WTC11 (cell line): ENCODE measurements around the gene MLXIP. TPM values are rescaled to one million over a fixed set of nuclear protein-coding genes. Genes with fewer than 3 reads are reported as not detected.

Source experiments
- ATAC-seq: fragments of 200-7000 bp; cut with Tn5 transposase; 2 replicates; pipeline ENCODE4 v1.10.0; 2021; ENCODE audit warnings: mild to moderate bottlenecking, moderate library complexity
- CTCF ChIA-PET: fragments of 300-600 bp; sonication (Branson Sonifier 250); formaldehyde crosslinking; loops from one replicate; lab custom pipeline; 2021; ENCODE audit warnings: antibody characterized with exemption; lab: Charles Lee
- POLR2A ChIA-PET: fragments of 350-600 bp; sonication (Branson Sonifier 250); formaldehyde crosslinking; loops from one replicate; lab custom pipeline; 2021; ENCODE audit warnings: antibody characterized with exemption; lab: Charles Lee
- DNase-seq: peaks from one replicate; pipeline ENCODE4 v3.0.0; 2021; ENCODE audit warnings: low spot score
- H3K27ac Mint-ChIP-seq: 2 replicates; pipeline ENCODE4 v1.8.0; 2021; ENCODE audit warnings: mixed read lengths
- H3K27me3 Mint-ChIP-seq: 2 replicates; pipeline ENCODE4 v1.8.0; 2021; ENCODE audit warnings: low read depth, mild to moderate bottlenecking, moderate library complexity, mixed read lengths
- H3K36me3 Mint-ChIP-seq: 2 replicates; pipeline ENCODE4 v1.8.0; 2021; ENCODE audit warnings: mixed read lengths
- H3K4me1 Mint-ChIP-seq: 2 replicates; pipeline ENCODE4 v1.8.0; 2022; ENCODE audit warnings: mixed read lengths
- H3K4me3 Mint-ChIP-seq: 2 replicates; pipeline ENCODE4 v1.8.0; 2021; ENCODE audit warnings: mild to moderate bottlenecking, moderate library complexity, mixed read lengths
- H3K9me3 Mint-ChIP-seq: 2 replicates; pipeline ENCODE4 v1.8.0; 2021; ENCODE audit warnings: mixed read lengths
- GRHL2 ChIP-seq: fragments of 250-450 bp; sonication (Bioruptor Pico); IDR thresholded peaks from 2 replicates; pipeline ENCODE4 v1.8.0; 2022; ENCODE audit warnings: mild to moderate bottlenecking, moderate library complexity; ENCODE audit not compliant: insufficient replicate concordance, severe bottlenecking
- NFYB ChIP-seq: sonication (generic); formaldehyde crosslinking; conservative IDR thresholded peaks from 2 replicates; pipeline ENCODE4 v1.8.0; 2022; ENCODE audit warnings: low read depth, missing genetic modification reagents
- NR2C2 ChIP-seq: sonication (generic); formaldehyde crosslinking; IDR thresholded peaks from 2 replicates; pipeline ENCODE4 v1.8.0; 2022; ENCODE audit warnings: mild to moderate bottlenecking, missing genetic modification reagents
- NR3C1 ChIP-seq: sonication (generic); formaldehyde crosslinking; conservative IDR thresholded peaks from 2 replicates; pipeline ENCODE4 v1.8.1; 2023; ENCODE audit warnings: low read depth, mild to moderate bottlenecking, missing genetic modification reagents
- SMAD3 ChIP-seq: sonication (generic); formaldehyde crosslinking; IDR thresholded peaks from 2 replicates; pipeline ENCODE4 v1.8.0; 2022; ENCODE audit warnings: missing genetic modification reagents, mild to moderate bottlenecking, borderline replicate concordance
- SMAD4 ChIP-seq: sonication (generic); formaldehyde crosslinking; IDR thresholded peaks from 2 replicates; pipeline ENCODE4 v1.8.0; 2022; ENCODE audit warnings: mild to moderate bottlenecking, missing genetic modification reagents
- TCF7 ChIP-seq: sonication (generic); formaldehyde crosslinking; IDR thresholded peaks from 2 replicates; pipeline ENCODE4 v1.8.0; 2022; ENCODE audit warnings: mild to moderate bottlenecking, low read depth, missing genetic modification reagents, moderate library complexity
- ZNF416 ChIP-seq: fragments of 250-450 bp; sonication (Bioruptor Pico); IDR thresholded peaks from 2 replicates; pipeline ENCODE4 v1.9.0; 2021; ENCODE audit warnings: mild to moderate bottlenecking, inconsistent platforms
- ZNF423 ChIP-seq: fragments of 250-450 bp; sonication (Bioruptor Pico); IDR thresholded peaks from 2 replicates; pipeline ENCODE4 v2.1.2; 2022; ENCODE audit warnings: mild to moderate bottlenecking, moderate library complexity
- total RNA-seq: library from RNA; stranded (reverse); gene quantifications from 3 replicates; pipeline ENCODE4 v1.2.3, GENCODE V29; 2021
- TF ChIP-seq, protein P1 (sequence below): fragments of 250-450 bp; sonication (Bioruptor Pico); IDR thresholded peaks from 2 replicates; pipeline ENCODE4 v1.9.0; 2021; ENCODE audit warnings: mild to moderate bottlenecking
- TF ChIP-seq, protein P2 (sequence below): sonication (generic); formaldehyde crosslinking; IDR thresholded peaks from 2 replicates; pipeline ENCODE4 v1.8.0; 2022; ENCODE audit warnings: mild to moderate bottlenecking, missing genetic modification reagents
- TF ChIP-seq, protein P3 (sequence below): sonication (generic); formaldehyde crosslinking; IDR thresholded peaks from 2 replicates; pipeline ENCODE4 v1.8.1; 2023; ENCODE audit warnings: mild to moderate bottlenecking, moderate library complexity, missing genetic modification reagents
- TF ChIP-seq, protein P4 (sequence below): sonication (generic); formaldehyde crosslinking; IDR thresholded peaks from 2 replicates; pipeline ENCODE4 v1.8.1; 2022; ENCODE audit warnings: missing genetic modification reagents, borderline replicate concordance
- TF ChIP-seq, protein P5 (sequence below): sonication (generic); formaldehyde crosslinking; IDR thresholded peaks from 2 replicates; pipeline ENCODE4 v1.8.1; 2023; ENCODE audit warnings: mild to moderate bottlenecking, missing genetic modification reagents
- TF ChIP-seq, protein P6 (sequence below): sonication (generic); formaldehyde crosslinking; IDR thresholded peaks from 2 replicates; pipeline ENCODE4 v1.8.0; 2023; ENCODE audit warnings: mild to moderate bottlenecking, missing genetic modification reagents

Gene MLXIP
- total RNA-seq, 1 experiment from 2014 or later = 49.4 TPM

DNA sequence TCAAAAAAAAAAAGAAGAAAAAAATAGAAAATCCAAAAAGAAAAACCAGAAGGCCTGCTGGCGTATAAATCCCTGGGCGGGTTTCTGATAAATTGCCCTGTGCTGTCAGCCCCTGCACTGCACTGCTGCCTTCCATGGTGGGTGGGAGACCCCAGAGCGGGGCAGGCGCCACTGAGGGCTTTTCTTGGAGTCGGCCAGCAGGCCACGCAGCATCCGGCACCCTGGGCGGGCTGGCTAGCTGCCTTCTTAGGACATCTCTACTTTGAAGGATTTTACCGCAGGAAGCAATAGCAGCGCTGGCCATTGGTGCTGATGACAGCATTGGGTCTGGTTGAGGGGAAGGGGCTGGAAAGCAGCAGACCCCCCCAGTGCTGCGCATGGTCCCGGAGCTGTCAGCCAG, 66.3 kb downstream of the MLXIP start:
- Mint-ChIP-seq H3K36me3 (peaks cover 40% of the 10 kb centered on the region), H3K27me3 (no peaks in the 10 kb centered on the region; the same call in 1 of the 2 replicates), H3K9me3 (peaks cover 18% of the 10 kb centered on the region), H3K27ac (no peak overlapping the region), H3K4me1 (no peaks in the 10 kb centered on the region), H3K4me3 (no peak overlapping the region)
- TF ChIP-seq NFYB (CRISPR knock-in tag) (no peak), SMAD4 (CRISPR knock-in tag) (no peak), NR3C1 (CRISPR knock-in tag) (no peak), ZNF416 (no peak), ZNF423 (no peak), TCF7 (CRISPR knock-in tag) (no peak), SMAD3 (CRISPR knock-in tag) (no peak)
- TF ChIP-seq, protein P1, sequence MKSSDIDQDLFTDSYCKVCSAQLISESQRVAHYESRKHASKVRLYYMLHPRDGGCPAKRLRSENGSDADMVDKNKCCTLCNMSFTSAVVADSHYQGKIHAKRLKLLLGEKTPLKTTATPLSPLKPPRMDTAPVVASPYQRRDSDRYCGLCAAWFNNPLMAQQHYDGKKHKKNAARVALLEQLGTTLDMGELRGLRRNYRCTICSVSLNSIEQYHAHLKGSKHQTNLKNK (CRISPR knock-in tag) = no peak
- TF ChIP-seq, protein P2, sequence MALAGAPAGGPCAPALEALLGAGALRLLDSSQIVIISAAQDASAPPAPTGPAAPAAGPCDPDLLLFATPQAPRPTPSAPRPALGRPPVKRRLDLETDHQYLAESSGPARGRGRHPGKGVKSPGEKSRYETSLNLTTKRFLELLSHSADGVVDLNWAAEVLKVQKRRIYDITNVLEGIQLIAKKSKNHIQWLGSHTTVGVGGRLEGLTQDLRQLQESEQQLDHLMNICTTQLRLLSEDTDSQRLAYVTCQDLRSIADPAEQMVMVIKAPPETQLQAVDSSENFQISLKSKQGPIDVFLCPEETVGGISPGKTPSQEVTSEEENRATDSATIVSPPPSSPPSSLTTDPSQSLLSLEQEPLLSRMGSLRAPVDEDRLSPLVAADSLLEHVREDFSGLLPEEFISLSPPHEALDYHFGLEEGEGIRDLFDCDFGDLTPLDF = no peak
- TF ChIP-seq, protein P3, sequence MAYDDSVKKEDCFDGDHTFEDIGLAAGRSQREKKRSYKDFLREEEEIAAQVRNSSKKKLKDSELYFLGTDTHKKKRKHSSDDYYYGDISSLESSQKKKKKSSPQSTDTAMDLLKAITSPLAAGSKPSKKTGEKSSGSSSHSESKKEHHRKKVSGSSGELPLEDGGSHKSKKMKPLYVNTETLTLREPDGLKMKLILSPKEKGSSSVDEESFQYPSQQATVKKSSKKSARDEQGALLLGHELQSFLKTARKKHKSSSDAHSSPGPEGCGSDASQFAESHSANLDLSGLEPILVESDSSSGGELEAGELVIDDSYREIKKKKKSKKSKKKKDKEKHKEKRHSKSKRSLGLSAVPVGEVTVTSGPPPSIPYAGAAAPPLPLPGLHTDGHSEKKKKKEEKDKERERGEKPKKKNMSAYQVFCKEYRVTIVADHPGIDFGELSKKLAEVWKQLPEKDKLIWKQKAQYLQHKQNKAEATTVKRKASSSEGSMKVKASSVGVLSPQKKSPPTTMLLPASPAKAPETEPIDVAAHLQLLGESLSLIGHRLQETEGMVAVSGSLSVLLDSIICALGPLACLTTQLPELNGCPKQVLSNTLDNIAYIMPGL (CRISPR knock-in tag) = no peak
- TF ChIP-seq, protein P4, sequence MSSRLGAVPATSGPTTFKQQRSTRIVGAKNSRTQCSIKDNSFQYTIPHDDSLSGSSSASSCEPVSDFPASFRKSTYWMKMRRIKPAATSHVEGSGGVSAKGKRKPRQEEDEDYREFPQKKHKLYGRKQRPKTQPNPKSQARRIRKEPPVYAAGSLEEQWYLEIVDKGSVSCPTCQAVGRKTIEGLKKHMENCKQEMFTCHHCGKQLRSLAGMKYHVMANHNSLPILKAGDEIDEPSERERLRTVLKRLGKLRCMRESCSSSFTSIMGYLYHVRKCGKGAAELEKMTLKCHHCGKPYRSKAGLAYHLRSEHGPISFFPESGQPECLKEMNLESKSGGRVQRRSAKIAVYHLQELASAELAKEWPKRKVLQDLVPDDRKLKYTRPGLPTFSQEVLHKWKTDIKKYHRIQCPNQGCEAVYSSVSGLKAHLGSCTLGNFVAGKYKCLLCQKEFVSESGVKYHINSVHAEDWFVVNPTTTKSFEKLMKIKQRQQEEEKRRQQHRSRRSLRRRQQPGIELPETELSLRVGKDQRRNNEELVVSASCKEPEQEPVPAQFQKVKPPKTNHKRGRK (CRISPR knock-in tag) = no peak
- TF ChIP-seq, protein P5, sequence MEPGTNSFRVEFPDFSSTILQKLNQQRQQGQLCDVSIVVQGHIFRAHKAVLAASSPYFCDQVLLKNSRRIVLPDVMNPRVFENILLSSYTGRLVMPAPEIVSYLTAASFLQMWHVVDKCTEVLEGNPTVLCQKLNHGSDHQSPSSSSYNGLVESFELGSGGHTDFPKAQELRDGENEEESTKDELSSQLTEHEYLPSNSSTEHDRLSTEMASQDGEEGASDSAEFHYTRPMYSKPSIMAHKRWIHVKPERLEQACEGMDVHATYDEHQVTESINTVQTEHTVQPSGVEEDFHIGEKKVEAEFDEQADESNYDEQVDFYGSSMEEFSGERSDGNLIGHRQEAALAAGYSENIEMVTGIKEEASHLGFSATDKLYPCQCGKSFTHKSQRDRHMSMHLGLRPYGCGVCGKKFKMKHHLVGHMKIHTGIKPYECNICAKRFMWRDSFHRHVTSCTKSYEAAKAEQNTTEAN (CRISPR knock-in tag) = no peak
- ChIA-PET CTCF (interaction anchor here (1.7 kb wide), 1 partner anchor 13 kb away, joined by 5 read pairs; no protein-coding TSS in a partner anchor), POLR2A (no interaction called here)
- ATAC-seq (no peak), DNase-seq (no peak)

DNA sequence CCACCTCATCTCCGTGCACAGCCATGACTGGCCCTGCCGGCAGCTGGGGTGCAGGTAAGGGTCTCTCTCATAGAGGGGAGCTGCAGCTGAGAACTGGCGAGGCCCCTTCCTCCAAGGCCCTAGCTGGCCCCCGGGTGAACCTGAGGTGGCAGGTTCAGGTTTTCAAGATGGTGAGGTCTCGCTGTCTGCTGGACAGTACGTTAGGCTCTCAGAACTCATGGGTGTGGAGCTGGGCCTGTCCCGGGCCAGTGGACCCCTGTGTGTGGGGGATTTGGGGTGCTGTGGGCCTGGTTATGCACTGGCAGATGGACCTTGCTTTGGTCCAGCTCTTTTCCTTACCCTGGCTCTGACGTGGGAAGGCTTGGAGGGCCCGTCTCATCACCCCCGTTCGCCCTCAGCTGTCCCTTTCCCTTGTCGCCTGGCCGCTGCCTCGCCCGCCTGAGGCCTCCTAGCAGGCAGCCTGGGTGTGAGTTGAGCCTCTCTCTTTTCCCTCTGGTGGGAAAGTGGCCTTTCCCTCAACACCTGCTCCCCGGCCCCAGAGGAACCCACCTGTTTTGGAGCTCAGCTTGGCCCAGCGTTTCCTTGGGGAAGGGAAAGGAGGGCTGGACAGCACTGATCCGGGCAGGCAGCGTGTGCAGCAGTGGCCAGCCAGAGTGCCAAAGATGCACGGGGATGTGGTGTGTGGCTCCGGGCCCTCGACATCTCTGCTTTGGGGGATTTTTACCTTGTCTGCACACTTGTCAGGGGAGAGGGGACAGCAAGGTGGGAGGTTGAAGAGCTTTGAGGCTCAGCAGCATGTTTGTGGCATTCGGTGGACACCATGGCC, 67.2 kb downstream of the MLXIP start:
- POLR2A ChIA-PET = no interaction called here
- H3K27ac Mint-ChIP-seq = peak overlapping the region; percentile 28
- TF ChIP-seq NR2C2 (CRISPR knock-in tag) (no peak), ZNF416 (no peak), ZNF423 (no peak), GRHL2 (CRISPR knock-in tag) (no peak)
- TF ChIP-seq, protein P6, sequence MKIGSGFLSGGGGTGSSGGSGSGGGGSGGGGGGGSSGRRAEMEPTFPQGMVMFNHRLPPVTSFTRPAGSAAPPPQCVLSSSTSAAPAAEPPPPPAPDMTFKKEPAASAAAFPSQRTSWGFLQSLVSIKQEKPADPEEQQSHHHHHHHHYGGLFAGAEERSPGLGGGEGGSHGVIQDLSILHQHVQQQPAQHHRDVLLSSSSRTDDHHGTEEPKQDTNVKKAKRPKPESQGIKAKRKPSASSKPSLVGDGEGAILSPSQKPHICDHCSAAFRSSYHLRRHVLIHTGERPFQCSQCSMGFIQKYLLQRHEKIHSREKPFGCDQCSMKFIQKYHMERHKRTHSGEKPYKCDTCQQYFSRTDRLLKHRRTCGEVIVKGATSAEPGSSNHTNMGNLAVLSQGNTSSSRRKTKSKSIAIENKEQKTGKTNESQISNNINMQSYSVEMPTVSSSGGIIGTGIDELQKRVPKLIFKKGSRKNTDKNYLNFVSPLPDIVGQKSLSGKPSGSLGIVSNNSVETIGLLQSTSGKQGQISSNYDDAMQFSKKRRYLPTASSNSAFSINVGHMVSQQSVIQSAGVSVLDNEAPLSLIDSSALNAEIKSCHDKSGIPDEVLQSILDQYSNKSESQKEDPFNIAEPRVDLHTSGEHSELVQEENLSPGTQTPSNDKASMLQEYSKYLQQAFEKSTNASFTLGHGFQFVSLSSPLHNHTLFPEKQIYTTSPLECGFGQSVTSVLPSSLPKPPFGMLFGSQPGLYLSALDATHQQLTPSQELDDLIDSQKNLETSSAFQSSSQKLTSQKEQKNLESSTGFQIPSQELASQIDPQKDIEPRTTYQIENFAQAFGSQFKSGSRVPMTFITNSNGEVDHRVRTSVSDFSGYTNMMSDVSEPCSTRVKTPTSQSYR (CRISPR knock-in tag) = no peak
- TF ChIP-seq, all 79 proteins: peak for 0
- peaks cover 35% of the 10 kb centered on the region for H3K36me3 Mint-ChIP-seq
- ATAC-seq (no peak), DNase-seq (no peak)
- no peaks in the 10 kb centered on the region for H3K4me1 Mint-ChIP-seq
- peaks cover 18% of the 10 kb centered on the region for H3K9me3 Mint-ChIP-seq
- CTCF ChIA-PET = interaction anchor here (1.1 to 1.7 kb wide), 3 partner anchors 8 to 334 kb away, joined by 3 to 5 read pairs (median 3); no protein-coding TSS in a partner anchor
- no peak overlapping the region for H3K4me3 Mint-ChIP-seq
- H3K27me3 Mint-ChIP-seq = no peaks in the 10 kb centered on the region; the same call in 1 of the 2 replicates
